Suprapubic skin (tissue), 4 donors: ENCODE results near the gene ZSCAN22.

Source experiments
- EP300 ChIP-seq: sonication (generic); formaldehyde crosslinking; IDR thresholded peaks from one replicate; pipeline ENCODE4 v1.6.1; 2017; ENCODE audit warnings: antibody characterized with exemption
- POLR2A ChIP-seq, 2 donors: fragments of 450-650 bp; IDR thresholded peaks; one replicate each; pipeline ENCODE4 v1.6.1; 2017; ENCODE audit warnings: antibody characterized with exemption in 2 of 2, mild to moderate bottlenecking in 2 of 2, moderate library complexity in 2 of 2
- POLR2AphosphoS5 ChIP-seq, 3 donors: sonication (generic); formaldehyde crosslinking; IDR thresholded peaks; one replicate each; pipeline ENCODE4 v1.6.1; 2017; ENCODE audit warnings: antibody characterized with exemption in 3 of 3
- TF ChIP-seq, protein P1 (sequence below), 2 donors: fragments of 200-600 bp in 1 of 2; fragments of 450-650 bp in 1 of 2; sonication (generic) in 1 of 2; IDR thresholded peaks; one replicate each; pipeline ENCODE4 v1.5.1; 2016 to 2019; ENCODE audit warnings: antibody characterized with exemption in 2 of 2, mild to moderate bottlenecking in 1 of 2, moderate library complexity in 1 of 2

DNA sequence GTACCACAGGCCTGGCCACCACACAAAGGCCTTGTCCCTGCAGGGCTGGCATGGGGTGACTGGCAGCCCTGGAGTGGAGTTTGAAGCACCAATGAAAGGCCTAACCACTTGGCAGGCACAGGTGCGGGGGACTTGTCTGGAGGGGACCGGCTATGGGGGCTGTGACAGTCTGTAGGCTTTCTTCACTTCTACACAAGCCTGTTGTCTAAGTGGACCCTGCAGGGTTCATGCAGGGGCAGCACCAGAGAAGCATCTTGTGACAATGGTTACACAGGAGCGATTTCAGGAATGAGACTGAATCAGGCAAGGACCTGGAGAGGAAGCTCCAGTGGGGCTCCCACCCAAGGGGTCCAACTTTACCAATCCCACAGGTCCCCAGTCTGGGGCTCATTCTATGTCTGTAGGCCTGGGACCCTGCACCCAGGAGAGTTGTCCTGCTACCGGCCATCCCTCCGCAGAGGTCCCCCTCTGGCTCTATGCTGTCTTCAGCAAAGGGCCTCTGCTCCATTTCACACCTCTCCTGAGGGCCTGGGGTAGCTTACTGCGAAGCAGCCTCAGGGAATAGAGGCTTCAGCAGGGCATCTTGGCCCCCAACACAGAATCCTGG is 56.3 kb downstream of the ZSCAN22 start:
- TF ChIP-seq, protein P1, sequence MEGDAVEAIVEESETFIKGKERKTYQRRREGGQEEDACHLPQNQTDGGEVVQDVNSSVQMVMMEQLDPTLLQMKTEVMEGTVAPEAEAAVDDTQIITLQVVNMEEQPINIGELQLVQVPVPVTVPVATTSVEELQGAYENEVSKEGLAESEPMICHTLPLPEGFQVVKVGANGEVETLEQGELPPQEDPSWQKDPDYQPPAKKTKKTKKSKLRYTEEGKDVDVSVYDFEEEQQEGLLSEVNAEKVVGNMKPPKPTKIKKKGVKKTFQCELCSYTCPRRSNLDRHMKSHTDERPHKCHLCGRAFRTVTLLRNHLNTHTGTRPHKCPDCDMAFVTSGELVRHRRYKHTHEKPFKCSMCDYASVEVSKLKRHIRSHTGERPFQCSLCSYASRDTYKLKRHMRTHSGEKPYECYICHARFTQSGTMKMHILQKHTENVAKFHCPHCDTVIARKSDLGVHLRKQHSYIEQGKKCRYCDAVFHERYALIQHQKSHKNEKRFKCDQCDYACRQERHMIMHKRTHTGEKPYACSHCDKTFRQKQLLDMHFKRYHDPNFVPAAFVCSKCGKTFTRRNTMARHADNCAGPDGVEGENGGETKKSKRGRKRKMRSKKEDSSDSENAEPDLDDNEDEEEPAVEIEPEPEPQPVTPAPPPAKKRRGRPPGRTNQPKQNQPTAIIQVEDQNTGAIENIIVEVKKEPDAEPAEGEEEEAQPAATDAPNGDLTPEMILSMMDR (IDR thresholded peaks at IDR 0.05): no peak
- TF ChIP-seq POLR2AphosphoS5 (IDR thresholded peaks at IDR 0.05): no peak
- TF ChIP-seq POLR2A (IDR thresholded peaks at IDR 0.05): no peak
- TF ChIP-seq EP300: no peak
